ENCODE data around the gene VEGFA.

The VEGFA gene

GRCh38 chr6:43821101-43821886 is 51.3 kb downstream of the VEGFA start:
- DNase-seq (ENCODE audit: low spot score): no peak

- no peak for DNase-seq (ENCODE audit: low spot score)
These were observed 53.4 kb downstream of the VEGFA start for GRCh38 chr6:43823390-43823789.

- DNase-seq (ENCODE audit: low spot score): peak; percentile 12
These were observed 54.1 kb downstream of the VEGFA start for GRCh38 chr6:43823879-43824702.

GRCh38 chr6:43824703-43825064 is 54.7 kb downstream of the VEGFA start:
- no peak for DNase-seq (ENCODE audit: low spot score)

DNA sequence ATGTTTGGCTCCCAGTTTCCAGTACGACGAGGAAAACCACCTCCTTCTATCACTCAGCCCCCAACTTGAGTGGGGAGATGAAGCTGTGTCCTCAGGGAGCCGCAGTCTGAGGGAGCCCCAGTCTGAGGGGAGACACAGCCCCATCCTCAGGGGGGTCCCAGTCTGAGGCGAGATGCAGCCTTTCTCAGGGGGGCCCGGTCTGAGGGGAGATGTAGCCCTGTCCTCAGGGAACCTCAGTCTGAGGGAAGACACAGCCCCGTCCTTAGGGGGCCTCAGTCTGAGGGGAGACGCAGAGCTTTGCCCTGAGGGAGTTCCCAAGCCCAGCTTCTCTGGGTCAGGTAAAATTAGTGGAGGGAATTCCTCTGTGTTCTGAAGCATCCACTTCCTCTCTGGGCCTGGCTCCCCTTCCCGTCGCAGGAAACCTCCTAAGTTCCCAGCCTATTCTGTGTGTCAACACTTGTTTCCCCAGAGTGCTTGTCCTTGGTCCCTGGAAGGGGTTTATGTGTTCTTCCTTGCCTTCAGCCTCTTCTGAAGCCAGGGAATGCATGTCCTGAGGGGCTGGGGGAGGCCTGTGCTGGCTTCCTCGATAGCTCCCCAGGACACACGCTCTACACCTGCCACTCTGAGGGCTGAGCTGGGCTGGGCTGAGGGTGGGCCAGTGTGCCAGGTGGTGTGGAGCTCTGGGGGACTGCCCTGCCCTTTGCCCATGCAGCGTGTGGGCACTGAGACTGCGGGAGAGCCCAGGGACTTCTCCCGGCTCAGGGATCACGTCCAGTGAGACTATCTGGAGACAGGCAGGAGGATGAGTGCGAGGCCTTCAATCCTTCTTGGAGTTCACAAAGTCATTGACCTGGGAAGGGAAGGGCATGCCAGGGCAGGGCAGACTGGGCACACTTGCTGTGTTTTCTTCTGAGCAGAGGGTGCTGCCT is 55.4 kb downstream of the VEGFA start:
- no peak for DNase-seq (ENCODE audit: low spot score)

- DNase-seq (ENCODE audit: low spot score): no peak
These were observed 56.7 kb downstream of the VEGFA start for GRCh38 chr6:43826730-43827129.

DNA sequence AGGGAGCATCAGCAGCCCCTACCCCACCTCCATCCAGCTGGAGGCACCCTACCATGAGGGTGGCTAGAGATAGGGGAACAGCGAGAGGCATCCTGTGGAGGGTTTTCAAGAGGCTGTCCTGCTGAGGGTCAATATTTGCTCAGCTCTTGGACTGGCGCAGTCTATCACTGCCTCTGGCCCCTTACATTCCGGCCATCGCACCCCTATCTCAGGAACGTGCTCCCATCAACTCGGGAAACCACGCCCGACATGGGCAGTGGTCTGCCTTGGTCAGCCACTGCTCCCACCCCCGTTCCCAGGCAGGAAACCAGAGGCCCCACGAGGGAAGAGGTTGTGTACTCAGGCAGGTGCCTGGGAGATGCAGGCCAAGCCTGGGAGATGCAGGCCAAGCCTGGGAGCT is 57.9 kb downstream of the VEGFA start:
- no peak for DNase-seq (ENCODE audit: low spot score)

- DNase-seq (ENCODE audit: low spot score): no peak
These were observed 58.7 kb downstream of the VEGFA start for GRCh38 chr6:43828711-43829110.

DNA sequence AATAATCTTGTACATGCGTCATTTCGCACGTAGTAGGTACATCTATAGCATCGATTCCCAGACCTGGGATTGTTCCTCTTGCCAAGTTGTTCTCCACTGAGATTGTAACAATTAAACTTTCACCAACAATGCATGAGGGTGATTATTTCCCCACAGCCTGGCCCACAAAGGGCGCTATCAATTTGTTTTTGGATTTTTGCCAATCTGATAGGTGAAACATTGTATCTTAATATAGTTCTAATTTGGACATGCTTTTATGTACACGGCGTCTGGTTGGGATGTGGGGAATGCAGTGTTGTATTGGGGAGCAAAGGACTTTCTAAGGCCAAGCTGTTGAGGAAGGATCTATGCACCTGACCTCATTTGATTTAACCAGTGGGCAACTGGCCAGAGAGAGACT is 59.5 kb downstream of the VEGFA start:
- DNase-seq (ENCODE audit: low spot score): no peak

DNA sequence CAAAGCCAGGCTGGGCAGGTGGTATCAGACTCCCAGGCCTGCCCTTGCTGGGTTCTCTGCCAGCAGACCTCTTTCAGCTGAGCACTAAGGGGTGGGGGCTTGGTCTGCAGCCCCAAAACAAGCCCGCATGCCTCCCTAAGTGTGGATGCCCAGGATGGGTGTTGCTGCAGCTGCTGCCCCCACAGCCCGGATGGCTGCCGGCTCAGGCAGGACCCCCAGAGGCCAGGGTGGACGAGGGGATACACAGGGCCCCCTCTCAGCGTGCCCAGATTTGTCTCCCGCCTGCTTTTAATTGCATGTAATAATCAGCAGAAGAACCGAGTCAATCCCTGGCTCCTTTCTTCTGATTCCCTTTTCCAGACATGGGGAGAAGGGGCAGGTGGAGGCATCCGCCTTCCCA is 60.8 kb downstream of the VEGFA start:
- DNase-seq (ENCODE audit: low spot score): no peak

DNA sequence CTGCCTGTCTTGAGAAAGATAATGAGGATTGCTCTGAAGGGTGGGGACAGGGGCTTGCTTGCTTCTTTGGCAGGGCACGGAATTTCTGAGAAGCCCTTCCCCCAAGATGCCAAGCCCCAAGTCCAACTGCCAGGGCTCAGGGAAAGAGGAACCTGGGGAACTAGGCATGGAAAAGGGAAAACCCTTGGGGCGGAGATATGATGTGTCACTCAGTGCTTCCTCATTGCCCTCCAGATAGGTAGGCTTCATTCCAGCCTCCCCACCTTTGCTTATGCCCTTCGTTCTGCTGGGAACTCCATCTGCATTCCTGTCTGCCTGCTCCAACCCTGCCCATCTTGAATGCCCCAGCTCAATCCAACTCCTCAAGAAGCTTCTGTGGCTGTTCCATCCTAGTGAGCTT is 61.2 kb downstream of the VEGFA start:
- no peak for DNase-seq (ENCODE audit: low spot score)

DNA sequence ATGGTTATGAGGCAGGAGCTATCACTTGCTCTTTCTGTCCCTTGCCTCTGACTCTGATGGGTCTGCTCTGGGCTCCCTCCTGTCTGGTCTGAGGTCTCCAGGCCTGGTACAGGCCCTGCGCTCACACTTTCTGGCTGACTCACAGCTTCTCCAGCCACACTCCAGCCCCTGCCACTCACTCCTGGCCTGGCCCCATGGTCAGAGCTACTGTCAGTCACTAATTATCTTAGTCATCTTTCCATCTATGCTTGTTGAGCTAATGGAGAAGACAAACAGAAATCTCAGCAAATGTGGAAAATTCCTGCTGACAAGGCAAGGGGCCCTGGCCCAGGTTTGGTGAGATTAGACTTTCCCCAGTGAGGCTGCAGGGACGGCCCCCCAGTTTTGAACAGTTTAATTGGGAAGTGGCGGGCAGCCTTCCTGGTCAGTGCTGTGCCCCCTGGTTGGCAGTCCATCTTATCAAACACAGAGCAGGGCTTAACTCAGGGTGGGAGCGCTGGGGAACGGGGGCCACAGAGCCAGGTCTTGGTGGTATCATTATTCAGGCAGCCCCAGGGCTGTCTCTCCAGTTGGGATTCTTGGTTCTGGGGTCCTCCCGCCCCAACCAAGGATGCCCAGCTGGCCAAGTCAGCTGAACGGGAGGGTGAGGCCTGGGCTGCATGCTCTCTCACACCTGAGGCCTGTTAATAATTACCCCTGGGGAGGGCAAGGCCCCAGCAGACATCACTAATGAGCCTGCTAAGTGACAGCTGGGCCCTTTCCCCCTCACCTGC is 63.4 kb downstream of the VEGFA start:
- no peak for DNase-seq (ENCODE audit: low spot score)

DNA sequence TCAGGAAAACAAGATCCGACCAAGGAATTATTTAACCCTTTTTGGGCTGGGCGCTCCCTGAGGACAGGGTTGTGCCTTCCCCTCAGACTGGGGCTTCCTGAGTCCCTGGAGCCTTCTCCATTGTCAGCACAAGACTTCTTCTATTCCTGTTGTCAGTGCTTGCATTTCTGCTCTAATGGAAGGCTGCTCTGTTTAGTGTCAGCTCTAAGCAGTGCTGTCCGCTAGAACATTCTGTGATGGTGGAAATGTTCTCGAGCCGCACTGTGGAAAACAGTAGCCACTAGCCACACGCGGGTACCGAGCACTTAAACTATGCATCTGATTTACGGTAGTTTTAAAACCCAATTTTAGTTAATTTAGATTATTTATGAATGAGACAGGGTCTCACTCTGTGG is 64.0 kb downstream of the VEGFA start:
- DNase-seq (ENCODE audit: low spot score): no peak

- DNase-seq (ENCODE audit: low spot score): no peak
These were observed 64.6 kb downstream of the VEGFA start for GRCh38 chr6:43834528-43835155.

GRCh38 chr6:43835872-43836419 is 65.9 kb downstream of the VEGFA start:
- no peak for DNase-seq (ENCODE audit: low spot score)
